HL-60 (cell line): ENCODE measurements around the gene ZNF578.
"Not testable (repeated sequence)": the region's sequence is repeated elsewhere in the genome, so short reads cannot be mapped to it uniquely, and the experiment has no call there.

Source experiments
- CTCF ChIP-seq: IDR thresholded peaks from one replicate; pipeline ENCODE4 v1.5.1; 2011; ENCODE audit warnings: low read length, control low read depth, inconsistent platforms; ENCODE audit not compliant: insufficient read depth
- GABPA ChIP-seq: IDR thresholded peaks from 2 replicates; pipeline ENCODE4 v1.6.1; 2012; ENCODE audit warnings: low read depth
- POLR2AphosphoS5 ChIP-seq: IDR thresholded peaks from 2 replicates; pipeline ENCODE4 v1.6.1; 2012; ENCODE audit warnings: low read depth
- REST ChIP-seq: IDR thresholded peaks from 2 replicates; pipeline ENCODE4 v1.6.1; 2012; ENCODE audit warnings: low read depth; ENCODE audit not compliant: insufficient replicate concordance
- SPI1 ChIP-seq: IDR thresholded peaks from 2 replicates; pipeline ENCODE4 v1.6.1; 2012; ENCODE audit warnings: low read depth, mild to moderate bottlenecking, borderline replicate concordance

GRCh38 chr19:52561611-52562010 lies 108.3 kb downstream of the ZNF578 start:
- not testable (repeated sequence) for TF ChIP-seq REST, POLR2AphosphoS5, CTCF, GABPA, SPI1
